GM06990 (cell line): ENCODE data around the gene CHN1.

Experiments used
- DNase-seq: peaks from one replicate; pipeline ENCODE4 v3.0.0-alpha.2; 2011; ENCODE audit not compliant: insufficient read length; ENCODE audit errors: extremely low read depth
- H3K27me3 ChIP-seq: replicated peaks from 2 replicates; pipeline ENCODE4 v1.6.0; 2011; ENCODE audit warnings: low read length; ENCODE audit not compliant: control insufficient read depth, insufficient read depth
- H3K36me3 ChIP-seq: 2 replicates; pipeline ENCODE4 v1.5.1; 2011; ENCODE audit warnings: low read length; ENCODE audit not compliant: control insufficient read depth, insufficient read depth
- H3K4me3 ChIP-seq: replicated peaks from 2 replicates; pipeline ENCODE4 v1.5.1; 2011; ENCODE audit warnings: low read depth, mild to moderate bottlenecking, control low read depth, low read length
- TF ChIP-seq, protein P1 (sequence below): IDR thresholded peaks from 2 replicates; pipeline ENCODE4 v1.5.1; 2011; ENCODE audit warnings: low read length, control low read depth, mild to moderate bottlenecking, inconsistent platforms; ENCODE audit not compliant: insufficient read depth, poor library complexity, severe bottlenecking

Gene CHN1

DNA sequence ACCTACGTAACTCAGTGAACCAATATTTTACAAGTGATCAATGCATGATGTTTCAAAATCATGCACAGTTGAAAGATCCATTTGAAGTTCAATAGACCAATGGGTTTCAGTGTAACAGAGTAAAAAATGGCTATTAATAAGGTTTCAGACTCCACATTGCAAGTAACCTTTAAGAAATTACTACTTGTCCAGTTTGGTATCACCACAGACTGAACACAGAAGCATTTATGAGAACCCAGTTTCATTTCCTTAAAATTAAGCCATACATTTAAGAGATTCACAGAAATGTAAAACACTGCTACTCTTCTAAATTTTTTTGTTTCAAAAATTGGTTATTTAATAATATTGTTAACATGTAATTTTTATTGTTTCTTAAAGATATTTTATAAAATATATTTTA is 142.0 kb downstream of the CHN1 start:
- Histone ChIP-seq H3K27me3 (no peaks in the 10 kb centered on the region), H3K4me3 (no peak overlapping the region), H3K36me3 (no peaks in the 10 kb centered on the region)
- TF ChIP-seq, protein P1, sequence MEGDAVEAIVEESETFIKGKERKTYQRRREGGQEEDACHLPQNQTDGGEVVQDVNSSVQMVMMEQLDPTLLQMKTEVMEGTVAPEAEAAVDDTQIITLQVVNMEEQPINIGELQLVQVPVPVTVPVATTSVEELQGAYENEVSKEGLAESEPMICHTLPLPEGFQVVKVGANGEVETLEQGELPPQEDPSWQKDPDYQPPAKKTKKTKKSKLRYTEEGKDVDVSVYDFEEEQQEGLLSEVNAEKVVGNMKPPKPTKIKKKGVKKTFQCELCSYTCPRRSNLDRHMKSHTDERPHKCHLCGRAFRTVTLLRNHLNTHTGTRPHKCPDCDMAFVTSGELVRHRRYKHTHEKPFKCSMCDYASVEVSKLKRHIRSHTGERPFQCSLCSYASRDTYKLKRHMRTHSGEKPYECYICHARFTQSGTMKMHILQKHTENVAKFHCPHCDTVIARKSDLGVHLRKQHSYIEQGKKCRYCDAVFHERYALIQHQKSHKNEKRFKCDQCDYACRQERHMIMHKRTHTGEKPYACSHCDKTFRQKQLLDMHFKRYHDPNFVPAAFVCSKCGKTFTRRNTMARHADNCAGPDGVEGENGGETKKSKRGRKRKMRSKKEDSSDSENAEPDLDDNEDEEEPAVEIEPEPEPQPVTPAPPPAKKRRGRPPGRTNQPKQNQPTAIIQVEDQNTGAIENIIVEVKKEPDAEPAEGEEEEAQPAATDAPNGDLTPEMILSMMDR: no peak
- no peak for DNase-seq

DNA sequence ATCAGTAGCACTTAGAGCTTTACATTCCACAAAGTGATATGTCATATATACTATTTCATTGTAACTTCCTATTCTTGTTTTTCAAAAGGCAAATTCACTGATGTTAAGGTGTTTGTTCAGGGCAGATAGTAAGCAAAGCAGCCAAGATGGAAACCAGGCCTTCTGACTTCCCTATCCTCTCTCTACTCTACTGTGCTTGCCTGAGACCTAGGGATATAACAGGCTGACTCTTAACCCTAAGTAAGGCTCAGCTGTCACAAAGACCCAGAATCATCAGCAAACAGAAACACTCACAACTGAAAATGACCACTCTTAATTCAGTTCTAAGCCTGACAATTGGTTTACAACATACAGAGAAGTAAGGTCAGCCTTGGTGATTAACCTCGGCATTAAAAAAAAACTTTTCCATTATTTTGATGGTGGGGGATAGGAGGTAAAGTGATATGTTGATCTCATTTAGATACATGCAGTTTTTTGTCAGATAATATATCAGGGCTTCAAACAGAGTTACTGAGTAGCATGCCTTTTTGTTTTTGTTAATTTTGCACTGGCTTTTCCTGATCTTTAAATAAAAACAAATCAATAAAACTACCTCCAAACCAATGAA is 145.5 kb downstream of the CHN1 start:
- TF ChIP-seq, protein P1: no peak
- no peak for DNase-seq
- H3K27me3 ChIP-seq: no peaks in the 10 kb centered on the region
- no peaks in the 10 kb centered on the region for H3K36me3 ChIP-seq
- H3K4me3 ChIP-seq: no peak overlapping the region

DNA sequence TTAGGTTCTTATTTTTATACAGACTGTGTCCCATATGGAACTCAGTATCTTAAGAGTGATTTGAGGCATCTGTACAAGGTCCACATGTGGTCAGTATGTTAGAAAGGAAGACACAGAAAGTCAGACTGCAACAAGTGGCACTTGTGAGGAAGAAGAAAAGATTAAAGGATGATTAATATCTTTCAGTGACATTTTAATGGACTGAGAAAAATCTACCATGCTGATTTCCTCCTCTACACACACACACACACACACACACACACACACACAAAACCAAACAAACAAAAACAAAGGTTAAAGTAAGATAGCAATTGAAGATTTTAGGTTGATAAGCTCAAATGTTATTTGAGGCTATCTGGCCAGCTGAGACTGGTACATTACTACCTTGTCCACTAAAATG is 146.4 kb downstream of the CHN1 start:
- TF ChIP-seq, protein P1: no peak
- Histone ChIP-seq H3K36me3 (no peaks in the 10 kb centered on the region), H3K4me3 (no peak overlapping the region), H3K27me3 (no peaks in the 10 kb centered on the region)
- no peak for DNase-seq

DNA sequence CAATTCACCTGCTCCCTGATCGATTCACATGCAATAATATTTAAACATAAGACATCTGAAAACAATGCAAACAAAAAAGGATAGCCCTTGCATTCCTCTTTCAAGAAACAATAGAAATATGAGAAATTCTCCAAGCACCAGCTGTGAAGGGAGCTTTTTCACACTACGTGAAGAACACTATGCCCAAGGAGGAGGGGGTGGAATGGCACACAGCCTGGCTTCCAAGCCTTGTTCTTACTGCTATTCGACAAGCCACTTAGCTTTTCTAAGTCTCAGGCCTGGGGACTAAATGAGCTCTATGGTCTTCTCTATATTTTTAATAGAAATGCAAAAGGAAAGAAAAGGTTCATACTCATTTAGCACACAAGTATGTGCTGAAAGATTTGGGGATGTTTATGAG is 148.7 kb downstream of the CHN1 start:
- H3K27me3 ChIP-seq: no peaks in the 10 kb centered on the region
- TF ChIP-seq, protein P1: no peak
- no peaks in the 10 kb centered on the region for H3K36me3 ChIP-seq
- no peak overlapping the region for H3K4me3 ChIP-seq
- DNase-seq: no peak

DNA sequence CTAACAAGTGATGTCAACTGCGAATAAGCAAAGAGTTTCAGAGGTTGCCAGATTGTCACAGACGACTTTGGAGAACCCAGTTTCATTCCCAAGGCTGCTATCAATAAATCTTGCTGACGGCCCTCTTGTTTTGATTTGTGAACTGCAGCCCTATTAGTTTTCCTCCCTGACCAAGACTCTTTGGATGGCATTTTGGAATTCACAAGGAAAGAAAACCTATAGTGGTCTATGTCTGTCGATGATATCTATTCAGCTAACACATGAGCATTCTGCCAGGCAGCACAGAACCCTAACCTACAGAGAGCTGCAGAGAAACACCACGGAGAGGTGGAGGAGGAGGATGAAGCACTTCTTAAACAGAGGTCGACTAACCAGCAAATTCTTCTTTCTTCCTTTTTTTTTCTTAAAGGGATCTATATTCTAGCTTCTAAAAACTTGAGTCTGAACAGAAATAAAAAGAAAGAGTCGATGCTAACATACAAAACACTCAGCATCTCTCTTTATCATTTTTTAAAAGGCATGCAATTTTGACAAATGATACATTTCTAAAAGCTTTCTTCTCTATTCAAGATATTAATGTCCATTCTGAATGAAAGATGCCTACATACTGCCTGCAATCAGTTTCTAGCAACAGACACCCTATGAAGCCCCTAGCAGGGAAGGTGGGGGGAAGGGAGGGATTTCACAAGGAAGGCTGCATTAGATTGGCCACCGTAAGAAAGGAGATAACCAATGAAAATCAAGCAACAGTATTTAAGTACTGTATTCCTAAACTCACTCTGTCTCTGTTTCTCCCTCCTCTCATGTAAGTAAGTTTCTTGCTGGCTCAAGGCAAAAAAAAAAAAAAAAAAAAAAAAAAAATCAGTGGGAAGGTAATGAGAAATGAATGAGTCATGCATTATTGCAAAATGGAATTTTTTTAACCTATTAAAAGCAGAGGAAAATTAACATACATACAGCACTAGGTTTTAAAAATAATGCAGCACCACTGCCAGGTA is 157.9 kb downstream of the CHN1 start:
- DNase-seq: no peak
- no peaks in the 10 kb centered on the region for H3K36me3 ChIP-seq
- H3K27me3 ChIP-seq: no peaks in the 10 kb centered on the region; the same call in 1 of the 2 replicates
- no peak overlapping the region for H3K4me3 ChIP-seq
- TF ChIP-seq, protein P1: no peak
